DMS53 (cell line): ENCODE results near the gene CFAP43.
"Not testable (repeated sequence)": the region's sequence is repeated elsewhere in the genome, so short reads cannot be mapped to it uniquely, and the experiment has no call there.

Source experiments
- DNase-seq: peaks from one replicate; lab custom pipeline; 2025; lab: John Stamatoyannopoulos, UW

CFAP43 gene

GRCh38 chr10:104257235-104257634 lies 25.1 kb upstream of the CFAP43 start:
- DNase-seq = no peak

GRCh38 chr10:104256335-104256961 lies 24.3 kb upstream of the CFAP43 start:
- DNase-seq = peak; percentile 58

GRCh38 chr10:104255311-104255981 lies 23.3 kb upstream of the CFAP43 start:
- peak; percentile 65 for DNase-seq

- DNase-seq = peak; percentile 77
These were observed 22.5 kb upstream of the CFAP43 start, which contains the start of gene GSTO1 for GRCh38 chr10:104254493-104255310. Gene GSTO1 (plus strand): TSS chr10:104254892. CDS start chr10:104254929, 37 bp downstream.

GRCh38 chr10:104253606-104254410 lies 21.6 kb upstream of the CFAP43 start:
- no peak for DNase-seq

- no peak for DNase-seq
These were observed 20.9 kb upstream of the CFAP43 start for GRCh38 chr10:104253106-104253505.

- DNase-seq = no peak
These were observed 20.2 kb upstream of the CFAP43 start for GRCh38 chr10:104252368-104252767.

- DNase-seq = no peak
These were observed 19.3 kb upstream of the CFAP43 start for GRCh38 chr10:104251443-104251842.

- DNase-seq = no peak
These were observed 18.2 kb upstream of the CFAP43 start for GRCh38 chr10:104250371-104250770.

GRCh38 chr10:104248931-104249330 lies 16.8 kb upstream of the CFAP43 start:
- DNase-seq = not testable (repeated sequence)

- DNase-seq = no peak
These were observed 15.5 kb upstream of the CFAP43 start for GRCh38 chr10:104247513-104248146.

GRCh38 chr10:104246976-104247375 lies 14.8 kb upstream of the CFAP43 start:
- no peak for DNase-seq

GRCh38 chr10:104245066-104245632 lies 13.0 kb upstream of the CFAP43 start:
- no peak for DNase-seq

GRCh38 chr10:104243512-104243911 lies 11.3 kb upstream of the CFAP43 start:
- DNase-seq = no peak

GRCh38 chr10:104243009-104243408 lies 10.8 kb upstream of the CFAP43 start:
- DNase-seq = not testable (repeated sequence)

- no peak for DNase-seq
These were observed 10.4 kb upstream of the CFAP43 start for GRCh38 chr10:104242545-104242944.

GRCh38 chr10:104240078-104240477 lies 7.9 kb upstream of the CFAP43 start:
- DNase-seq = no peak

GRCh38 chr10:104235801-104236200 lies 3.6 kb upstream of the CFAP43 start:
- no peak for DNase-seq

GRCh38 chr10:104234934-104235333 lies 2.8 kb upstream of the CFAP43 start:
- DNase-seq = no peak

- peak; percentile 15 for DNase-seq
These were observed 1.7 kb upstream of the CFAP43 start for GRCh38 chr10:104233817-104234216.

GRCh38 chr10:104232613-104233102 lies 494 bp upstream of the CFAP43 start:
- no peak for DNase-seq
